K562 (cell line): Measurements from ENCODE around the gene RALB. TPM values are rescaled to one million over a fixed set of nuclear protein-coding genes. Genes with fewer than 3 reads are reported as not detected.

ENCODE experiments used
- ATAC-seq: fragments of 200-7000 bp; cut with Tn5 transposase; 3 replicates; pipeline ENCODE4 v1.9.1; 2020; ENCODE audit warnings: moderate library complexity
- BruUV-seq: library from RNA; stranded (reverse); fragments of 400-500 nt; replicated peaks from 2 replicates; lab custom pipeline; 2021; lab: Mats Ljungman, UMichigan
- CTCF ChIA-PET: fragments of 300-600 bp; formaldehyde crosslinking; extraction: SDS; loops from one replicate; lab custom pipeline; 2021; ENCODE audit warnings: low intra/inter-chr PET ratio; lab: Yijun Ruan, JAX
- POLR2A ChIA-PET: fragments of 300-600, 350-650 bp; sonication (Branson Sonifier 250); formaldehyde crosslinking; extraction: SDS; loops from one replicate; lab custom pipeline; 2021; ENCODE audit warnings: antibody characterized with exemption, inconsistent platforms; lab: Yijun Ruan, JAX
- DNase-seq, 4 experiments: peaks; one replicate each; pipeline versions ENCODE4 v3.0.0 to v3.0.0-alpha.2; 2011 to 2018; ENCODE audit warnings: low spot score in 3 of 4, mixed read lengths in 3 of 4; ENCODE audit errors: extremely low read depth in 1 of 4
- FAIRE-seq: peaks from 2 replicates; lab custom pipeline; 2011; peaks lifted over from hg19 to GRCh38; lab: Jason Lieb, UNC
- H2AFZ ChIP-seq: 2 replicates; pipeline ENCODE4 v1.6.0; 2011; ENCODE audit warnings: low read depth, low read length, control low read depth, inconsistent platforms
- H3K27ac ChIP-seq: fragments of 200-600 bp; 3 replicates; pipeline ENCODE4 v1.8.0; 2011; ENCODE audit warnings: low read depth, mild to moderate bottlenecking, control low read depth, inconsistent platforms, low read length, moderate library complexity, mixed read lengths; ENCODE audit errors: extremely low read depth
- H3K27me3 ChIP-seq, 2 experiments: fragments of 300-600 bp in 1 of 2; 2 replicates in 1 of 2; 3 replicates in 1 of 2; pipeline versions ENCODE4 v1.6.0 to v1.8.0; 2011; ENCODE audit warnings: inconsistent platforms in 2 of 2, low read length in 2 of 2, mild to moderate bottlenecking in 1 of 2, mixed read lengths in 1 of 2, moderate library complexity in 1 of 2; ENCODE audit not compliant: control insufficient read depth in 2 of 2, insufficient read depth in 2 of 2
- H3K36me3 ChIP-seq: fragments of 300-600 bp; 3 replicates; pipeline ENCODE4 v1.8.0; 2011; ENCODE audit warnings: mild to moderate bottlenecking, low read length, inconsistent platforms; ENCODE audit not compliant: control insufficient read depth, insufficient read depth
- H3K4me1 ChIP-seq, 2 experiments: fragments of 200-600 bp in 1 of 2; replicated peaks in 1 of 2; 2 replicates in 1 of 2; 3 replicates in 1 of 2; pipeline versions ENCODE4 v1.5.1 to v1.8.0; 2011; ENCODE audit warnings: inconsistent platforms in 2 of 2, low read length in 2 of 2, mild to moderate bottlenecking in 1 of 2, mixed read lengths in 1 of 2, moderate library complexity in 1 of 2; ENCODE audit not compliant: control insufficient read depth in 2 of 2, insufficient read depth in 2 of 2
- H3K4me2 ChIP-seq: 2 replicates; pipeline ENCODE4 v1.6.1; 2011; ENCODE audit warnings: low read length, control low read depth, inconsistent platforms, mixed read lengths; ENCODE audit not compliant: insufficient read depth
- H3K4me3 ChIP-seq: fragments of 200-600 bp; sonication (generic), shearing (Covaris generic); 2 replicates; pipeline ENCODE4 v1.5.1; 2016; ENCODE audit warnings: control low read depth, inconsistent platforms
- H3K79me2 ChIP-seq: fragments of 200-600 bp; 3 replicates; pipeline ENCODE4 v1.8.0; 2011; ENCODE audit warnings: low read length, inconsistent platforms; ENCODE audit not compliant: control insufficient read depth, insufficient read depth
- H3K9ac ChIP-seq, 2 experiments: 2 replicates each; pipeline versions ENCODE4 v1.6.0 to v1.6.1; 2011; ENCODE audit warnings: low read depth in 2 of 2, low read length in 2 of 2, control low read depth in 1 of 2, inconsistent platforms in 1 of 2, mild to moderate bottlenecking in 1 of 2, mixed read lengths in 1 of 2; ENCODE audit not compliant: insufficient read depth in 1 of 2
- H3K9me1 ChIP-seq: one replicate; pipeline ENCODE4 v1.6.0; 2011; ENCODE audit warnings: inconsistent platforms, mild to moderate bottlenecking, low read length, moderate library complexity; ENCODE audit not compliant: control insufficient read depth, insufficient read depth
- H3K9me3 ChIP-seq: replicated peaks from 2 replicates; pipeline ENCODE4 v1.5.1; 2011; ENCODE audit warnings: low read depth, low read length, inconsistent platforms; ENCODE audit not compliant: control insufficient read depth, insufficient read depth
- H4K20me1 ChIP-seq: replicated peaks from 2 replicates; pipeline ENCODE4 v1.6.1; 2011; ENCODE audit warnings: low read length, inconsistent platforms, mixed read lengths; ENCODE audit not compliant: control insufficient read depth, insufficient read depth
- FOXO4 ChIP-seq: fragments of 450-650 bp; formaldehyde crosslinking; IDR thresholded peaks from 2 replicates; pipeline ENCODE4 v1.4.0; 2020; ENCODE audit warnings: mild to moderate bottlenecking, moderate library complexity
- GTF2A2 ChIP-seq: IDR thresholded peaks from 2 replicates; pipeline ENCODE4 v1.6.1; 2016; ENCODE audit warnings: mild to moderate bottlenecking, missing genetic modification characterization, missing compliant biosample characterization
- KLF13 ChIP-seq: fragments of 450-650 bp; IDR thresholded peaks from 2 replicates; pipeline ENCODE4 v1.6.1; 2016; ENCODE audit warnings: missing genetic modification characterization, low read depth, mild to moderate bottlenecking, missing compliant biosample characterization, moderate library complexity, borderline replicate concordance
- NCOA1 ChIP-seq: fragments of 450-650 bp; IDR thresholded peaks from 2 replicates; pipeline ENCODE4 v1.6.1; 2016; ENCODE audit warnings: low read depth
- NCOA4 ChIP-seq: fragments of 450-650 bp; IDR thresholded peaks from 2 replicates; pipeline ENCODE4 v1.6.1; 2018; ENCODE audit warnings: mild to moderate bottlenecking; ENCODE audit not compliant: partially characterized antibody
- NCOA6 ChIP-seq: fragments of 450-650 bp; IDR thresholded peaks from 2 replicates; pipeline ENCODE4 v1.6.1; 2017; ENCODE audit warnings: mild to moderate bottlenecking
- PCBP2 ChIP-seq: fragments of 200-400 bp; formaldehyde crosslinking; IDR thresholded peaks from 2 replicates; pipeline ENCODE4 v1.6.1; 2018; ENCODE audit warnings: low read length, low read depth, mild to moderate bottlenecking, moderate library complexity; ENCODE audit not compliant: poor library complexity, severe bottlenecking
- ZNF217 ChIP-seq: sonication (generic); formaldehyde crosslinking; IDR thresholded peaks from 2 replicates; pipeline ENCODE4 v1.8.0; 2022; ENCODE audit warnings: mild to moderate bottlenecking, missing genetic modification reagents
- ZNF695 ChIP-seq: fragments of 450-650 bp; formaldehyde crosslinking; IDR thresholded peaks from 2 replicates; pipeline ENCODE4 v1.4.0; 2020; ENCODE audit warnings: mild to moderate bottlenecking, moderate library complexity
- ZZZ3 ChIP-seq: fragments of 450-650 bp; IDR thresholded peaks from 2 replicates; pipeline ENCODE4 v1.6.1; 2016; ENCODE audit warnings: antibody characterized with exemption, mild to moderate bottlenecking, moderate library complexity
- WGBS: fragments of 100-300 bp; shearing (Covaris generic); methylation state at CpG from one replicate; pipeline ENCODE4 v1.1.6; 2016; ENCODE audit warnings: low coverage, mixed read lengths; ENCODE audit not compliant: insufficient coverage; ENCODE audit errors: missing lambda C conversion rate; 5-methylcytosine and 5-hydroxymethylcytosine counted together
- in situ Hi-C: fragments of 300-500 bp; cut with MboI; formaldehyde crosslinking; loops from 4 replicates; pipeline ENCODE4 v1.15.0; 2018; ENCODE audit warnings: inconsistent platforms, mixed read lengths
- intact Hi-C: fragments of 100-400 bp; cut with micrococcal nuclease; formaldehyde crosslinking; loops from 2 replicates; pipeline ENCODE4 v1.14.2; 2022
- polyA plus RNA-seq, 8 experiments: library from polyadenylated mRNA; depleted of rRNA in 4 of 8; stranded (reverse) in 5 of 8; unstranded in 3 of 8; fragments of >200 nt; fragmentation: Nextera tagmentation in 2 of 8; fragmentation: Illumina TruSeq in 1 of 8; extraction: Ambion mirVana in 2 of 8; extraction: Trizol in 1 of 8; gene quantifications; 2 replicates each; pipeline versions ENCODE4 v1.2.1 to v1.2.3, GENCODE V29; 2011 to 2014; ENCODE audit warnings: inconsistent platforms in 1 of 8, missing spikeins in 1 of 8
- total RNA-seq, 7 experiments: library from RNA; depleted of rRNA in 6 of 7; stranded (reverse); fragments of >200 nt in 6 of 7; fragmentation: Illumina TruSeq in 2 of 7; extraction: Trizol in 2 of 7; gene quantifications; 2 replicates each; pipeline versions ENCODE4 v1.2.1 to v1.2.3, GENCODE V29; 2011 to 2021; ENCODE audit warnings: low replicate concordance in 1 of 7
- TF ChIP-seq, protein P1 (sequence below): sonication (generic); formaldehyde crosslinking; IDR thresholded peaks from 2 replicates; pipeline ENCODE4 v1.8.0; 2023; ENCODE audit warnings: mild to moderate bottlenecking, missing genetic modification reagents
- TF ChIP-seq, protein P2 (sequence below): fragments of 450-650 bp; formaldehyde crosslinking; IDR thresholded peaks from 2 replicates; pipeline ENCODE4 v1.4.0; 2020; ENCODE audit warnings: mild to moderate bottlenecking, moderate library complexity

The RALB gene
- total and polyA plus RNA-seq, 9 of the 15 experiments (the other 6 are each of a cell fraction or from before 2014, with no cell fraction given), result 14.8 to 65.6 (median 38.4) TPM

DNA sequence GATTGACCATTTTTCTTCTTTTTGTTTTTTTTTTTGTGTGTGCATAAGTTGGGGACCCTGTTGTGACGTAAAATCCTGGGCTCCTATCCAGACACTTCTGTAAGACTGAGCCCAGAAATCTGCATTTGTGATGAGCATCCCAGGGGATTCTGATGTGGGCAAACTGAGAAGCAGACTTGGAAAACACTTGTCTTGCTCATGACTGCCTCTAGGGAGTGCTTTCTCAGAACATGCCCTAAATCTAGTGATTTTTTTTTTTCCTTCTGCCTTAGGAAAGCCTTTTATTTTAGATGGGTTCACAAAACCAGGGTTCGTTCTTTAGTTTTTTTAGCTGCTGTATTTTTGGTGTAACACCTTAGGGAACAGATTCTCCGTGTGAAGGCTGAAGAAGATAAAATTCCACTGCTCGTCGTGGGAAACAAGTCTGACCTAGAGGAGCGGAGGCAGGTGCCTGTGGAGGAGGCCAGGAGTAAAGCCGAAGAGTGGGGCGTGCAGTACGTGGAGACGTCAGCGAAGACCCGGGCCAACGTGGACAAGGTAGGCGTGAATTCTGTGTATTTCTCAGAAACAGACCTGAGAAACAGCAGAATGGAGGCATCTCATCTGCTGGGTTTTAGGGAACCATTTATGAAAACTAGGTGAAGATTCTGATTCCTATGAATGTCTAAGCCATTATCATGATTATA is 36.7 kb downstream of the RALB start:
- no peak for FAIRE-seq
- no peak for DNase-seq
- Histone ChIP-seq H3K9ac (no peak overlapping the region), H3K9me3 (no peaks in the 10 kb centered on the region), H4K20me1 (peaks cover 16% of the 10 kb centered on the region), H2AFZ (no peak overlapping the region), H3K4me1 (peaks cover 5 to 14% of the 10 kb centered on the region in 2 experiments; a peak in 3 of 5 replicates), H3K4me2 (no peak overlapping the region), H3K27me3 (no peaks in the 10 kb centered on the region), H3K79me2 (no peaks in the 10 kb centered on the region), H3K27ac (no peak overlapping the region), H3K36me3 (peaks cover 31% of the 10 kb centered on the region; the same call in 2 of the 3 replicates), H3K9me1 (no peaks in the 10 kb centered on the region), H3K4me3 (no peak overlapping the region)
- no peak for ATAC-seq
- in situ Hi-C loops (no loop called here), intact Hi-C loops (no loop called here)
- WGBS, result 92% methylated on average over 14 of the region's 14 CpGs
- BruUV-seq, result no TSS peak
- CTCF ChIA-PET, result no interaction called here
- POLR2A ChIA-PET, result no interaction called here
- TF ChIP-seq ZNF695 (no peak), NCOA6 (no peak), FOXO4 (CRISPR knock-in tag) (no peak)

- H4K20me1 ChIP-seq, result peaks cover 16% of the 10 kb centered on the region
- no peak for FAIRE-seq
- H3K36me3 ChIP-seq, result peaks cover 37% of the 10 kb centered on the region; the same call in 2 of the 3 replicates
- H3K79me2 ChIP-seq, result no peaks in the 10 kb centered on the region
- intact Hi-C loops (no loop called here), in situ Hi-C loops (loop anchor here (5.0 kb wide), 1 partner anchor 78 kb away; no protein-coding TSS in a partner anchor)
- no peak overlapping the region for H3K4me3 ChIP-seq
- H3K27ac ChIP-seq, result no peak overlapping the region
- H2AFZ ChIP-seq, result no peak overlapping the region
- WGBS, result 83% methylated on average over 2 of the region's 2 CpGs
- H3K4me2 ChIP-seq, result no peak overlapping the region
- no peak for DNase-seq
- H3K4me1 ChIP-seq, result peaks cover 5 to 14% of the 10 kb centered on the region in 2 experiments; a peak in 3 of 5 replicates
- TF ChIP-seq NCOA1 (no peak), KLF13 (tag) (no peak), PCBP2 (no peak), GTF2A2 (no peak), ZZZ3 (no peak), NCOA4 (no peak), ZNF217 (CRISPR knock-in tag) (no peak)
- TF ChIP-seq, protein P1, sequence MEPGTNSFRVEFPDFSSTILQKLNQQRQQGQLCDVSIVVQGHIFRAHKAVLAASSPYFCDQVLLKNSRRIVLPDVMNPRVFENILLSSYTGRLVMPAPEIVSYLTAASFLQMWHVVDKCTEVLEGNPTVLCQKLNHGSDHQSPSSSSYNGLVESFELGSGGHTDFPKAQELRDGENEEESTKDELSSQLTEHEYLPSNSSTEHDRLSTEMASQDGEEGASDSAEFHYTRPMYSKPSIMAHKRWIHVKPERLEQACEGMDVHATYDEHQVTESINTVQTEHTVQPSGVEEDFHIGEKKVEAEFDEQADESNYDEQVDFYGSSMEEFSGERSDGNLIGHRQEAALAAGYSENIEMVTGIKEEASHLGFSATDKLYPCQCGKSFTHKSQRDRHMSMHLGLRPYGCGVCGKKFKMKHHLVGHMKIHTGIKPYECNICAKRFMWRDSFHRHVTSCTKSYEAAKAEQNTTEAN (CRISPR knock-in tag), result no peak
- TF ChIP-seq, protein P2, sequence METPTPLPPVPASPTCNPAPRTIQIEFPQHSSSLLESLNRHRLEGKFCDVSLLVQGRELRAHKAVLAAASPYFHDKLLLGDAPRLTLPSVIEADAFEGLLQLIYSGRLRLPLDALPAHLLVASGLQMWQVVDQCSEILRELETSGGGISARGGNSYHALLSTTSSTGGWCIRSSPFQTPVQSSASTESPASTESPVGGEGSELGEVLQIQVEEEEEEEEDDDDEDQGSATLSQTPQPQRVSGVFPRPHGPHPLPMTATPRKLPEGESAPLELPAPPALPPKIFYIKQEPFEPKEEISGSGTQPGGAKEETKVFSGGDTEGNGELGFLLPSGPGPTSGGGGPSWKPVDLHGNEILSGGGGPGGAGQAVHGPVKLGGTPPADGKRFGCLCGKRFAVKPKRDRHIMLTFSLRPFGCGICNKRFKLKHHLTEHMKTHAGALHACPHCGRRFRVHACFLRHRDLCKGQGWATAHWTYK, result no peak
- ChIA-PET POLR2A (interaction anchor here (0.6 kb wide), 1 partner anchor 20 kb away, joined by 3 read pairs; no protein-coding TSS in a partner anchor), CTCF (no interaction called here)
- no peaks in the 10 kb centered on the region for H3K9me3 ChIP-seq
- no peak overlapping the region for H3K9ac ChIP-seq
- no TSS peak for BruUV-seq
- H3K27me3 ChIP-seq, result no peaks in the 10 kb centered on the region
- no peaks in the 10 kb centered on the region for H3K9me1 ChIP-seq
- ATAC-seq, result no peak
Measured at GRCh38 chr2:120290737-120291136, 38.1 kb downstream of the RALB start.
